Loucy (cell line): Measurements from ENCODE around the gene THSD1.
A peak's percentile ranks its signal among the peaks of the same experiment; 100 is the strongest.

Experiments used
- H2AFZ ChIP-seq: fragments of 200-600 bp; sonication (generic); 2 replicates; pipeline ENCODE4 v1.6.0; 2016; ENCODE audit warnings: antibody characterized with exemption, mild to moderate bottlenecking, low read length, moderate library complexity
- H3F3A ChIP-seq: fragments of 200-600 bp; 2 replicates; pipeline ENCODE4 v1.6.0; 2016; ENCODE audit warnings: antibody characterized with exemption, low read depth, mild to moderate bottlenecking
- H3K27me3 ChIP-seq: fragments of 200-600 bp; sonication (generic); 2 replicates; pipeline ENCODE4 v1.6.1; 2014; ENCODE audit warnings: low read length, mild to moderate bottlenecking; ENCODE audit not compliant: insufficient read depth, poor library complexity, severe bottlenecking
- H3K36me3 ChIP-seq: fragments of 200-600 bp; sonication (generic); 2 replicates; pipeline ENCODE4 v1.6.1; 2016; ENCODE audit warnings: low read length; ENCODE audit not compliant: insufficient read depth
- H3K4me1 ChIP-seq: fragments of 200-600 bp; sonication (generic); 2 replicates; pipeline ENCODE4 v1.5.1; 2014; ENCODE audit warnings: low read length, mild to moderate bottlenecking; ENCODE audit not compliant: insufficient read depth, poor library complexity, severe bottlenecking
- H3K4me2 ChIP-seq: fragments of 200-600 bp; sonication (generic); 2 replicates; pipeline ENCODE4 v1.6.0; 2014; ENCODE audit warnings: antibody characterized with exemption, low read length, low read depth, mild to moderate bottlenecking; ENCODE audit not compliant: poor library complexity, severe bottlenecking
- H3K4me3 ChIP-seq: fragments of 200-600 bp; sonication (generic); 2 replicates; pipeline ENCODE4 v1.5.1; 2014; ENCODE audit warnings: low read length, mild to moderate bottlenecking, mixed read lengths; ENCODE audit not compliant: poor library complexity, severe bottlenecking
- H3K79me2 ChIP-seq: fragments of 200-600 bp; sonication (generic); 2 replicates; pipeline ENCODE4 v1.6.1; 2014; ENCODE audit warnings: low read length; ENCODE audit not compliant: insufficient read depth
- H3K9ac ChIP-seq: fragments of 200-600 bp; sonication (generic); 2 replicates; pipeline ENCODE4 v1.6.0; 2014; ENCODE audit warnings: mild to moderate bottlenecking, low read depth, low read length, moderate library complexity; ENCODE audit not compliant: poor library complexity, severe bottlenecking
- H3K9me2 ChIP-seq: fragments of 200-600 bp; sonication (generic); replicated peaks from 2 replicates; pipeline ENCODE4 v1.6.1; 2016; ENCODE audit warnings: low read depth, low read length, mixed read lengths
- H3K9me3 ChIP-seq: fragments of 200-600 bp; sonication (generic); 2 replicates; pipeline ENCODE4 v1.6.1; 2014; ENCODE audit warnings: mild to moderate bottlenecking, antibody characterized with exemption, low read length, low read depth; ENCODE audit not compliant: insufficient read depth
- H4K20me1 ChIP-seq: fragments of 200-600 bp; sonication (generic); 2 replicates; pipeline ENCODE4 v1.6.0; 2014; ENCODE audit warnings: antibody characterized with exemption, low read length, mild to moderate bottlenecking; ENCODE audit not compliant: insufficient read depth, poor library complexity, severe bottlenecking
- CTCF ChIP-seq: fragments of 200-600 bp; sonication (generic); conservative IDR thresholded peaks from 2 replicates; pipeline ENCODE4 v1.5.1; 2014; ENCODE audit warnings: mild to moderate bottlenecking, antibody characterized with exemption, low read length
- EZH2phosphoT487 ChIP-seq: fragments of 200-600 bp; IDR thresholded peaks from 2 replicates; pipeline ENCODE4 v1.6.1; 2018; ENCODE audit warnings: antibody characterized with exemption, mild to moderate bottlenecking, moderate library complexity, borderline replicate concordance

Gene THSD1

GRCh38 chr13:52450793-52451116 is 44.8 kb upstream of the THSD1 start:
- Histone ChIP-seq H3K9me2 (no peaks in the 10 kb centered on the region), H3K4me2 (peak overlapping the region; percentile 50), H4K20me1 (peaks cover 27% of the 10 kb centered on the region), H3F3A (no peaks in the 10 kb centered on the region; the same call in 1 of the 2 replicates), H3K9ac (no peak overlapping the region), H3K4me1 (peaks cover 40% of the 10 kb centered on the region), H3K4me3 (peak overlapping the region; percentile 60), H3K36me3 (no peaks in the 10 kb centered on the region), H3K27me3 (no peaks in the 10 kb centered on the region), H3K79me2 (peaks cover 66% of the 10 kb centered on the region), H3K9me3 (no peaks in the 10 kb centered on the region), H2AFZ (0 out of 2 replicates have a peak overlapping the region, but pooled peaks have one; percentile 69)
- no peak; the same call in 1 of the 2 replicates for TF ChIP-seq CTCF

DNA sequence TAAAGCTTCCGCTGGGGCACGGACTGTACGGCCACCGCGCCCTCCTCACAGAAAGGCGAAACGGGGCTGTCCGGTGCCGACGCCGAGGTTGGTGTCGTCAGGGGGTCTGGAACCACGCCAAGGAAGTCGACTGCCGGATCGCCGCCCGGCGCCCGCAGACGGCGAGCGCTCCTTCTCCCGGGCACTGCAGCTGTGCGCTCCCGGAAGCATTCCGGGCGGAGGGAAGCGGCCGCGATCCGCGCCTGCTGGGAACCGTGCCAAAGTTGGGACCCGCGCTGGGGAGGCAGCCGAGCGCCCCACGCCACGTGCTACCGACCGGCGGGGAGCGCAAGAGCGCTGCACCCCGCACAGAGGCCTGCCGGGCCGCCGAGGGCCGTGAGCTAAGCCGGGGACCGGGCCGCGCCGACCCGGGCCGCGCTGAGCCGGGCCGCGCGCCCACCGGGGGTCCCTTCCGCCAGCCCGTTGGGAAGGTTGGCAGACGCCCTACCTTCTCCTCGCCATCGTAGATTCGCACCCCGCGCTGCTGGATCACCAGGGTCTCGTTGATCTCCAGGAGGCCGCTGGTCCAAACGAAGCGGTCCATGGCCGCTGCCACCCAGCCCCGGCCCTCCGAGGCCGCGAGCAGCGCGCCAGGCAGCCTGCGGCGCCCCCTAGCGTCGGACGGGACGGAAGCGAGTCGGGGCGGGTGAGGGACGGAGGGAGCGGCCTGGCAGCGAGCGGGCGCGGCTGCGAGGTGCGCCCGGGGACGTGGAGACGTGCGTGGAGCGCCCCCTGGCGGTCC is 44.2 kb upstream of the THSD1 start, which contains the start of gene VPS36:
VPS36 (minus strand) TSS at position 623 of the 781 bp plus-strand sequence; CDS start at position 583, 40 bp downstream.
- Histone ChIP-seq H4K20me1 (peaks cover 28% of the 10 kb centered on the region), H3K4me1 (peaks cover 40% of the 10 kb centered on the region), H3K27me3 (no peaks in the 10 kb centered on the region), H3K36me3 (no peaks in the 10 kb centered on the region), H3K4me2 (peak within 1 kb of the TSS; percentile 89), H3K9me3 (no peaks in the 10 kb centered on the region), H3K9ac (peak within 1 kb of the TSS; percentile 79), H3K9me2 (no peaks in the 10 kb centered on the region), H3K4me3 (peak within 1 kb of the TSS; percentile 78), H3K79me2 (peaks cover 64% of the 10 kb centered on the region), H2AFZ (peak within 1 kb of the TSS; percentile 69), H3F3A (no peaks in the 10 kb centered on the region; the same call in 1 of the 2 replicates)
- TF ChIP-seq EZH2phosphoT487 (no peak), CTCF (peak; percentile 90)

GRCh38 chr13:52449331-52450011 is 43.5 kb upstream of the THSD1 start:
- Histone ChIP-seq H3F3A (no peaks in the 10 kb centered on the region; the same call in 1 of the 2 replicates), H3K9ac (peak overlapping the region; percentile 79), H3K4me1 (peaks cover 42% of the 10 kb centered on the region), H3K4me2 (peak overlapping the region; percentile 89), H3K4me3 (peak overlapping the region; percentile 78), H3K9me3 (no peaks in the 10 kb centered on the region), H4K20me1 (peaks cover 35% of the 10 kb centered on the region), H3K79me2 (peaks cover 68% of the 10 kb centered on the region), H2AFZ (peak overlapping the region; percentile 52), H3K9me2 (no peaks in the 10 kb centered on the region), H3K27me3 (no peaks in the 10 kb centered on the region), H3K36me3 (peaks cover 4% of the 10 kb centered on the region; the same call in 1 of the 2 replicates)
- TF ChIP-seq CTCF (no peak), EZH2phosphoT487 (no peak)
